Measurements from ENCODE around the gene IL12RB1. TPM values are rescaled to one million over a fixed set of nuclear protein-coding genes. Genes with fewer than 3 reads are reported as not detected.

Gene IL12RB1
- total RNA-seq, 2 experiments from 2014 or later, result 7.7 to 41.7 TPM

DNA sequence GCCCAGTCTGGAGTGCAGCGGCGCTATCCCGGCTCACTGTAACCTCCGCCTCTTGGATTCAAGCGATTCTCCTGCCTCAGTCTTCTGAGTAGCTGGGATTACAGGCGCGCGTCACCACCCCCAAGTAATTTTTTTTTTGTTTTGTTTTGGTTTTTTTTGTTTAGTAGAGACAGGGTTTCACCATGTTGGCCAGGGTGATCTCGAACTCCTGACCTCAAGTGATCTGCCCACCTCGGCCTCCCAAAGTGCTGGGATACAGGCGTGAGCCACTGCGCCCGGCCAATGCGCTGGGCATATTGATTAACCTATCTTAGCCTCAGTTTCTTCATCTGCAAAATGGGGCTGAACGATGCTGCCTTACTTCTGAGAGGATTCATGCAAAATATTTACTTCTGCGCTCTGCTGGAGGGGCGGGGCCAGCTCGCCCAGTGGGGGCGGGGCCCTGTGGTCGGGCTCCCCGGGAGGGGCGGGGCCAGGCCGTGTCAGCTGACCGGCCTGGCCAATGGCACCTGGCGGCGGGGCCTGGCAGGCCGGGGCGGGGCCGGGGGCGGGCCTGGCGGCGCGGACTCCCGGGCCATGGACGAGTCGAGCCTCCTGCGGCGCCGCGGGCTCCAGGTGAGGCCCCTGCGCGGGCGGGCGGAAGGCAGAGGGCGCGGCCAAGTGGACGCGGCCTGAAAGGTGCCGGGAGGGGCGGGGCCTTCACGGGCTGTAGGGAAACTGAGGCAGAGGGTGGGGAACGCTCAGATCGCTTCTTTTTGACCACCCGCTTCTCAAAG, 10.7 kb upstream of the IL12RB1 start, which contains the start of gene MAST3:
Gene MAST3, plus strand, starts transcription at position 562 of the 776 bp plus-strand sequence. Its CDS starts 15 bp downstream, at position 577.
- H4K20me1 ChIP-seq (ENCODE audit: insufficient read depth, low read length), result no peaks in the 10 kb centered on the region
- ChIA-PET CTCF (ENCODE audit: unreplicated experiment) (interaction anchor here (1.0 kb wide), 1 partner anchor 10 kb away, joined by 3 read pairs; no protein-coding TSS in a partner anchor), POLR2A (interaction anchor here (0.6 to 2.4 kb wide), 3 partner anchors 9 to 209 kb away, joined by 3 to 24 read pairs (median 3); no protein-coding TSS in a partner anchor)
- peak within 1 kb of the TSS; percentile 77 for H3K4me3 ChIP-seq (ENCODE audit: low read depth, low read length, poor library complexity, severe bottlenecking)
- intact Hi-C loops (cut with micrococcal nuclease; ENCODE audit: unreplicated experiment), result loop anchor here (5.0 to 10.0 kb wide), 2 partner anchors 153 to 345 kb away; partner anchors contain the start of gene FCHO1
- no TSS peak for BruUV-seq (replicated peaks)
- no peak within 1 kb of the TSS for H2AFZ ChIP-seq (ENCODE audit: low read length)
- no peak for TF ChIP-seq EZH2phosphoT487 (IDR thresholded peaks at IDR 0.05; ENCODE audit: borderline replicate concordance, low read depth, low read length)
- TF ChIP-seq, protein P1, sequence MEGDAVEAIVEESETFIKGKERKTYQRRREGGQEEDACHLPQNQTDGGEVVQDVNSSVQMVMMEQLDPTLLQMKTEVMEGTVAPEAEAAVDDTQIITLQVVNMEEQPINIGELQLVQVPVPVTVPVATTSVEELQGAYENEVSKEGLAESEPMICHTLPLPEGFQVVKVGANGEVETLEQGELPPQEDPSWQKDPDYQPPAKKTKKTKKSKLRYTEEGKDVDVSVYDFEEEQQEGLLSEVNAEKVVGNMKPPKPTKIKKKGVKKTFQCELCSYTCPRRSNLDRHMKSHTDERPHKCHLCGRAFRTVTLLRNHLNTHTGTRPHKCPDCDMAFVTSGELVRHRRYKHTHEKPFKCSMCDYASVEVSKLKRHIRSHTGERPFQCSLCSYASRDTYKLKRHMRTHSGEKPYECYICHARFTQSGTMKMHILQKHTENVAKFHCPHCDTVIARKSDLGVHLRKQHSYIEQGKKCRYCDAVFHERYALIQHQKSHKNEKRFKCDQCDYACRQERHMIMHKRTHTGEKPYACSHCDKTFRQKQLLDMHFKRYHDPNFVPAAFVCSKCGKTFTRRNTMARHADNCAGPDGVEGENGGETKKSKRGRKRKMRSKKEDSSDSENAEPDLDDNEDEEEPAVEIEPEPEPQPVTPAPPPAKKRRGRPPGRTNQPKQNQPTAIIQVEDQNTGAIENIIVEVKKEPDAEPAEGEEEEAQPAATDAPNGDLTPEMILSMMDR (conservative IDR thresholded peaks at IDR 0.05; ENCODE audit: low read length), result no peak
- H3K4me1 ChIP-seq (ENCODE audit: insufficient read depth, low read length, poor library complexity, severe bottlenecking), result peaks cover 61% of the 10 kb centered on the region
- H3K79me2 ChIP-seq (ENCODE audit: insufficient read depth, low read depth, low read length), result peaks cover 55% of the 10 kb centered on the region; the same call in 1 of the 2 replicates
- no peaks in the 10 kb centered on the region for H3K9me3 ChIP-seq (ENCODE audit: low read length)
- DNase-seq (ENCODE audit: low spot score), result peak; percentile 96
- peaks cover 17% of the 10 kb centered on the region for H3K36me3 ChIP-seq (ENCODE audit: insufficient read depth, low read length)
- H3K4me2 ChIP-seq (ENCODE audit: low read length), result peak within 1 kb of the TSS; percentile 78
- no peaks in the 10 kb centered on the region for H3K9me2 ChIP-seq (ENCODE audit: insufficient read depth, low read length)
- H3K27ac ChIP-seq (ENCODE audit: low read depth, low read length, poor library complexity, severe bottlenecking), result peak within 1 kb of the TSS; percentile 90

DNA sequence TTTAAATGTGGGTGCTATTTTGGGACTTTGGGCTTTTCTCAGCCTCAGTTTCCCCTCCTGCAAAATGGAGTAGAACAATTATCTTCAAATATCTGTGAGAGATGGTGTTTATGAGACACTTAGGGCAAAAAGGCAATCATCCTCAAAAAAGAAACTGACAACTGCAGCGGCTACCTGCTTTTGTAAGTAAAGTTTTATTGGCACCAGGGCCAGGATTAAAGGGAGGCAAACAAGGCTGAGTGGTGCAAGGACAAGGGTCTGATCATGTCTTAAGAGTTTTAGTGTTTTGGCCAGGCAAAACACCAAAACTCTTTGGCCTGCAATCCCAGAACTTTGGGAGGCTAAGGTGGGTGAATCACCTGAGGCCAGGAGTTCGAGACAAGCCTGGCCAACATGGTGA, 9.5 kb upstream of the IL12RB1 start:
- Histone ChIP-seq H3K27ac (ENCODE audit: low read depth, low read length, poor library complexity, severe bottlenecking) (no peak overlapping the region), H4K20me1 (ENCODE audit: insufficient read depth, low read length) (no peaks in the 10 kb centered on the region), H3K4me3 (ENCODE audit: low read depth, low read length, poor library complexity, severe bottlenecking) (no peak overlapping the region), H3K36me3 (ENCODE audit: insufficient read depth, low read length) (peaks cover 8% of the 10 kb centered on the region), H3K4me1 (ENCODE audit: insufficient read depth, low read length, poor library complexity, severe bottlenecking) (peaks cover 72% of the 10 kb centered on the region), H3K79me2 (ENCODE audit: insufficient read depth, low read depth, low read length) (peaks cover 52% of the 10 kb centered on the region; the same call in 1 of the 2 replicates), H3K4me2 (ENCODE audit: low read length) (peak overlapping the region; percentile 2; the same call in 1 of the 2 replicates), H3K9me3 (ENCODE audit: low read length) (no peaks in the 10 kb centered on the region), H2AFZ (ENCODE audit: low read length) (no peak overlapping the region), H3K9me2 (ENCODE audit: insufficient read depth, low read length) (no peaks in the 10 kb centered on the region)
- TF ChIP-seq, protein P1 (conservative IDR thresholded peaks at IDR 0.05; ENCODE audit: low read length), result no peak
- TF ChIP-seq EZH2phosphoT487 (IDR thresholded peaks at IDR 0.05; ENCODE audit: borderline replicate concordance, low read depth, low read length), result no peak
- no TSS peak for BruUV-seq (replicated peaks)
- ChIA-PET CTCF (ENCODE audit: unreplicated experiment) (no interaction called here), POLR2A (no interaction called here)
- intact Hi-C loops (cut with micrococcal nuclease; ENCODE audit: unreplicated experiment), result loop anchor here (5.0 to 10.0 kb wide), 2 partner anchors 151 to 344 kb away; partner anchors contain the start of gene FCHO1
- DNase-seq (ENCODE audit: low spot score), result no peak

All from OCI-LY7 (cell line).